Measurements from ENCODE around the gene IQCH.

DNA sequence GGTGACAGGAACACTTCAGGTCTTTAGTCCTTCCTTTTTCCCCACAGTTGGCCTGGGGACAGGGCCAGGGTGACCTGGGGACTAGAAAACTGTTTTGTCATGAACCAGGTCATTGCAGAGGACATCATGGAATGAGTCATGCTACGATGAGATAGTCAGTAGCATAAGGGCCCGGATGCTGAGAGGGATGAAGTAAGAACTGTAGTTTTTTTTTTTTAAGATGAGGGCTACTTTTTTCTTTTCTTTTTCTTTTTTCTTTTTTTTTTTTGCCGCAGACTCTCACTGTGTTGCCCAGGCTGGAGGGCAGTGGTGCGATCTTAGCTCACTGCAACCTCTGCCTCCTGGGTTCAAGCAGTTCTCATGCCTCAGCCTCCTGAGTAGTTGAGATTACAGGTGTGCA, 295.9 kb downstream of the IQCH start:
- TF ChIP-seq MAFK (IDR thresholded peaks at IDR 0.05; ENCODE audit: low read depth, low read length), result no peak
- no peak for TF ChIP-seq RAD21 (IDR thresholded peaks at IDR 0.05; ENCODE audit: low read length)
- no peak for TF ChIP-seq MXI1 (IDR thresholded peaks at IDR 0.05; ENCODE audit: borderline replicate concordance, low read depth, low read length)
- TF ChIP-seq, protein P1, sequence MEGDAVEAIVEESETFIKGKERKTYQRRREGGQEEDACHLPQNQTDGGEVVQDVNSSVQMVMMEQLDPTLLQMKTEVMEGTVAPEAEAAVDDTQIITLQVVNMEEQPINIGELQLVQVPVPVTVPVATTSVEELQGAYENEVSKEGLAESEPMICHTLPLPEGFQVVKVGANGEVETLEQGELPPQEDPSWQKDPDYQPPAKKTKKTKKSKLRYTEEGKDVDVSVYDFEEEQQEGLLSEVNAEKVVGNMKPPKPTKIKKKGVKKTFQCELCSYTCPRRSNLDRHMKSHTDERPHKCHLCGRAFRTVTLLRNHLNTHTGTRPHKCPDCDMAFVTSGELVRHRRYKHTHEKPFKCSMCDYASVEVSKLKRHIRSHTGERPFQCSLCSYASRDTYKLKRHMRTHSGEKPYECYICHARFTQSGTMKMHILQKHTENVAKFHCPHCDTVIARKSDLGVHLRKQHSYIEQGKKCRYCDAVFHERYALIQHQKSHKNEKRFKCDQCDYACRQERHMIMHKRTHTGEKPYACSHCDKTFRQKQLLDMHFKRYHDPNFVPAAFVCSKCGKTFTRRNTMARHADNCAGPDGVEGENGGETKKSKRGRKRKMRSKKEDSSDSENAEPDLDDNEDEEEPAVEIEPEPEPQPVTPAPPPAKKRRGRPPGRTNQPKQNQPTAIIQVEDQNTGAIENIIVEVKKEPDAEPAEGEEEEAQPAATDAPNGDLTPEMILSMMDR (conservative IDR thresholded peaks at IDR 0.05; ENCODE audit: low read depth, low read length), result no peak
- TF ChIP-seq, protein P2, sequence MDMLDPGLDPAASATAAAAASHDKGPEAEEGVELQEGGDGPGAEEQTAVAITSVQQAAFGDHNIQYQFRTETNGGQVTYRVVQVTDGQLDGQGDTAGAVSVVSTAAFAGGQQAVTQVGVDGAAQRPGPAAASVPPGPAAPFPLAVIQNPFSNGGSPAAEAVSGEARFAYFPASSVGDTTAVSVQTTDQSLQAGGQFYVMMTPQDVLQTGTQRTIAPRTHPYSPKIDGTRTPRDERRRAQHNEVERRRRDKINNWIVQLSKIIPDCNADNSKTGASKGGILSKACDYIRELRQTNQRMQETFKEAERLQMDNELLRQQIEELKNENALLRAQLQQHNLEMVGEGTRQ (IDR thresholded peaks at IDR 0.05; ENCODE audit: low read depth, low read length), result no peak
- TF ChIP-seq CEBPB (IDR thresholded peaks at IDR 0.05; ENCODE audit: low read depth, low read length), result no peak
- TF ChIP-seq, protein P3, sequence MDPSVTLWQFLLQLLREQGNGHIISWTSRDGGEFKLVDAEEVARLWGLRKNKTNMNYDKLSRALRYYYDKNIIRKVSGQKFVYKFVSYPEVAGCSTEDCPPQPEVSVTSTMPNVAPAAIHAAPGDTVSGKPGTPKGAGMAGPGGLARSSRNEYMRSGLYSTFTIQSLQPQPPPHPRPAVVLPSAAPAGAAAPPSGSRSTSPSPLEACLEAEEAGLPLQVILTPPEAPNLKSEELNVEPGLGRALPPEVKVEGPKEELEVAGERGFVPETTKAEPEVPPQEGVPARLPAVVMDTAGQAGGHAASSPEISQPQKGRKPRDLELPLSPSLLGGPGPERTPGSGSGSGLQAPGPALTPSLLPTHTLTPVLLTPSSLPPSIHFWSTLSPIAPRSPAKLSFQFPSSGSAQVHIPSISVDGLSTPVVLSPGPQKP (IDR thresholded peaks at IDR 0.05; ENCODE audit: borderline replicate concordance, low read depth, low read length), result no peak
- no peak for TF ChIP-seq POLR2A (IDR thresholded peaks at IDR 0.05; ENCODE audit: low read depth, low read length)
- no peak for TF ChIP-seq BHLHE40 (IDR thresholded peaks at IDR 0.05; ENCODE audit: low read depth, low read length)
- TF ChIP-seq RFX5 (IDR thresholded peaks at IDR 0.05; ENCODE audit: low read depth, low read length), result no peak
- TF ChIP-seq CHD1 (IDR thresholded peaks at IDR 0.05; ENCODE audit: low read depth, low read length), result no peak
